Activated naive CD8-positive, alpha-beta T cell treated with anti-CD3 and anti-CD28 coated beads for 36 hours (primary cell): ENCODE measurements around the gene EFCAB14. TPM values are rescaled to one million over a fixed set of nuclear protein-coding genes. Genes with fewer than 3 reads are reported as not detected.
A peak's percentile ranks its signal among the peaks of the same experiment; 100 is the strongest.
"Not testable (repeated sequence)": the region's sequence is repeated elsewhere in the genome, so short reads cannot be mapped to it uniquely, and the experiment has no call there.

Experiments used
- DNase-seq: peaks from one replicate; pipeline ENCODE4 v3.0.0; 2021
- H3K27ac Mint-ChIP-seq: one replicate; pipeline ENCODE4 v1.8.0; 2022; ENCODE audit warnings: mild to moderate bottlenecking, moderate library complexity, mixed read lengths
- H3K27me3 Mint-ChIP-seq: one replicate; pipeline ENCODE4 v1.8.0; 2022; ENCODE audit warnings: mild to moderate bottlenecking, mixed read lengths
- H3K36me3 Mint-ChIP-seq: one replicate; pipeline ENCODE4 v1.8.0; 2021; ENCODE audit warnings: mild to moderate bottlenecking, mixed read lengths
- H3K4me1 Mint-ChIP-seq: one replicate; pipeline ENCODE4 v1.8.0; 2021; ENCODE audit warnings: mixed read lengths
- H3K4me3 Mint-ChIP-seq: one replicate; pipeline ENCODE4 v1.8.0; 2022; ENCODE audit warnings: mild to moderate bottlenecking, moderate library complexity, mixed read lengths
- H3K9me3 Mint-ChIP-seq: one replicate; pipeline ENCODE4 v1.8.0; 2022; ENCODE audit warnings: mixed read lengths
- total RNA-seq, 2 experiments: library from RNA; stranded (reverse); gene quantifications; one replicate each; pipeline ENCODE4 v1.2.3, GENCODE V29; 2021

EFCAB14 gene
- total RNA-seq, 2 experiments from 2014 or later = 38.3 to 42.5 TPM

- peaks cover 15% of the 10 kb centered on the region for H3K36me3 Mint-ChIP-seq
- no peak overlapping the region for H3K27ac Mint-ChIP-seq
- no peaks in the 10 kb centered on the region for H3K27me3 Mint-ChIP-seq
- H3K4me3 Mint-ChIP-seq = no peak overlapping the region
- H3K4me1 Mint-ChIP-seq = peaks cover 19% of the 10 kb centered on the region
- DNase-seq = no peak
- H3K9me3 Mint-ChIP-seq = no peaks in the 10 kb centered on the region
These were observed 13.5 kb downstream of the EFCAB14 start for GRCh38 chr1:46705408-46705807.

- H3K36me3 Mint-ChIP-seq = peaks cover 12% of the 10 kb centered on the region
- H3K27me3 Mint-ChIP-seq = no peaks in the 10 kb centered on the region
- H3K27ac Mint-ChIP-seq = no peak overlapping the region
- H3K4me3 Mint-ChIP-seq = no peak overlapping the region
- peaks cover 24% of the 10 kb centered on the region for H3K4me1 Mint-ChIP-seq
- DNase-seq = no peak
- no peaks in the 10 kb centered on the region for H3K9me3 Mint-ChIP-seq
These were observed 14.8 kb downstream of the EFCAB14 start for GRCh38 chr1:46703927-46704641.

- DNase-seq = no peak
- H3K36me3 Mint-ChIP-seq = peaks cover 25% of the 10 kb centered on the region
- H3K27me3 Mint-ChIP-seq = no peaks in the 10 kb centered on the region
- H3K9me3 Mint-ChIP-seq = peaks cover 2% of the 10 kb centered on the region
- H3K27ac Mint-ChIP-seq = no peak overlapping the region
- H3K4me1 Mint-ChIP-seq = peaks cover 21% of the 10 kb centered on the region
- no peak overlapping the region for H3K4me3 Mint-ChIP-seq
These were observed 19.2 kb downstream of the EFCAB14 start for GRCh38 chr1:46699666-46700065.

- Mint-ChIP-seq H3K9me3 (peaks cover 2% of the 10 kb centered on the region), H3K27ac (no peak overlapping the region), H3K4me3 (no peak overlapping the region), H3K4me1 (peaks cover 16% of the 10 kb centered on the region), H3K36me3 (peaks cover 27% of the 10 kb centered on the region), H3K27me3 (no peaks in the 10 kb centered on the region)
- no peak for DNase-seq
These were observed 21.9 kb downstream of the EFCAB14 start for GRCh38 chr1:46697053-46697452.

GRCh38 chr1:46694676-46695075 is 24.2 kb downstream of the EFCAB14 start:
- H3K27me3 Mint-ChIP-seq, H3K4me3 Mint-ChIP-seq, DNase-seq, H3K9me3 Mint-ChIP-seq, H3K27ac Mint-ChIP-seq: not testable (repeated sequence)
- Mint-ChIP-seq H3K36me3 (peaks cover 31% of the 10 kb centered on the region), H3K4me1 (peaks cover 12% of the 10 kb centered on the region)

GRCh38 chr1:46692811-46693770 is 25.8 kb downstream of the EFCAB14 start:
- Mint-ChIP-seq H3K36me3 (peaks cover 36% of the 10 kb centered on the region), H3K4me1 (peaks cover 18% of the 10 kb centered on the region), H3K4me3 (no peak overlapping the region), H3K27ac (no peak overlapping the region), H3K9me3 (peaks cover 2% of the 10 kb centered on the region), H3K27me3 (no peaks in the 10 kb centered on the region)
- no peak for DNase-seq

- no peak for DNase-seq
- Mint-ChIP-seq H3K9me3 (peaks cover 2% of the 10 kb centered on the region), H3K27me3 (no peaks in the 10 kb centered on the region), H3K4me1 (peaks cover 18% of the 10 kb centered on the region), H3K4me3 (no peak overlapping the region), H3K27ac (no peak overlapping the region), H3K36me3 (peaks cover 40% of the 10 kb centered on the region)
These were observed 26.7 kb downstream of the EFCAB14 start for GRCh38 chr1:46691997-46692790.

- H3K27me3 Mint-ChIP-seq = no peaks in the 10 kb centered on the region
- H3K4me3 Mint-ChIP-seq = no peak overlapping the region
- peaks cover 17% of the 10 kb centered on the region for H3K4me1 Mint-ChIP-seq
- no peak for DNase-seq
- peaks cover 2% of the 10 kb centered on the region for H3K9me3 Mint-ChIP-seq
- peaks cover 39% of the 10 kb centered on the region for H3K36me3 Mint-ChIP-seq
- no peak overlapping the region for H3K27ac Mint-ChIP-seq
These were observed 27.9 kb downstream of the EFCAB14 start for GRCh38 chr1:46690931-46691421.

- no peaks in the 10 kb centered on the region for H3K27me3 Mint-ChIP-seq
- no peak overlapping the region for H3K27ac Mint-ChIP-seq
- no peaks in the 10 kb centered on the region for H3K9me3 Mint-ChIP-seq
- H3K4me1 Mint-ChIP-seq = peaks cover 21% of the 10 kb centered on the region
- no peak overlapping the region for H3K4me3 Mint-ChIP-seq
- no peak for DNase-seq
- peaks cover 29% of the 10 kb centered on the region for H3K36me3 Mint-ChIP-seq
These were observed 29.0 kb downstream of the EFCAB14 start for GRCh38 chr1:46689897-46690296.

- no peaks in the 10 kb centered on the region for H3K27me3 Mint-ChIP-seq
- H3K4me1 Mint-ChIP-seq = peaks cover 24% of the 10 kb centered on the region
- DNase-seq = no peak
- H3K4me3 Mint-ChIP-seq = no peak overlapping the region
- H3K9me3 Mint-ChIP-seq = no peaks in the 10 kb centered on the region
- peak overlapping the region; percentile 17 for H3K27ac Mint-ChIP-seq
- H3K36me3 Mint-ChIP-seq = peaks cover 24% of the 10 kb centered on the region
These were observed 29.6 kb downstream of the EFCAB14 start for GRCh38 chr1:46689356-46689755.

- DNase-seq = no peak
- no peaks in the 10 kb centered on the region for H3K9me3 Mint-ChIP-seq
- peaks cover 23% of the 10 kb centered on the region for H3K4me1 Mint-ChIP-seq
- H3K4me3 Mint-ChIP-seq = no peak overlapping the region
- peak overlapping the region; percentile 13 for H3K27ac Mint-ChIP-seq
- H3K36me3 Mint-ChIP-seq = peaks cover 19% of the 10 kb centered on the region
- no peaks in the 10 kb centered on the region for H3K27me3 Mint-ChIP-seq
These were observed 30.9 kb downstream of the EFCAB14 start for GRCh38 chr1:46687921-46688509.

- Mint-ChIP-seq H3K36me3 (peaks cover 19% of the 10 kb centered on the region), H3K4me1 (peaks cover 23% of the 10 kb centered on the region), H3K27me3 (no peaks in the 10 kb centered on the region), H3K4me3 (no peak overlapping the region), H3K9me3 (no peaks in the 10 kb centered on the region), H3K27ac (no peak overlapping the region)
- DNase-seq = no peak
These were observed 31.7 kb downstream of the EFCAB14 start for GRCh38 chr1:46687093-46687659.

GRCh38 chr1:46686255-46686654 is 32.7 kb downstream of the EFCAB14 start:
- Mint-ChIP-seq H3K4me1 (peaks cover 21% of the 10 kb centered on the region), H3K36me3 (peaks cover 24% of the 10 kb centered on the region), H3K4me3 (no peak overlapping the region), H3K9me3 (no peaks in the 10 kb centered on the region), H3K27me3 (no peaks in the 10 kb centered on the region), H3K27ac (no peak overlapping the region)
- DNase-seq = no peak

- Mint-ChIP-seq H3K27ac (peak overlapping the region; percentile 11), H3K27me3 (no peaks in the 10 kb centered on the region), H3K4me1 (peaks cover 18% of the 10 kb centered on the region), H3K4me3 (no peak overlapping the region), H3K9me3 (no peaks in the 10 kb centered on the region), H3K36me3 (peaks cover 31% of the 10 kb centered on the region)
- DNase-seq = no peak
These were observed 34.2 kb downstream of the EFCAB14 start for GRCh38 chr1:46684670-46685069.
